PFSK-1 (cell line): Measurements from ENCODE around the gene RPP21.

Experiments
- FOXP2 ChIP-seq: optimal IDR thresholded peaks from 2 replicates; pipeline ENCODE3; 2011; ENCODE audit warnings: borderline replicate concordance, control low read depth, inconsistent platforms; ENCODE audit not compliant: insufficient read depth; ENCODE audit errors: extremely low read length, extremely low read depth
- POLR2AphosphoS5 ChIP-seq: IDR thresholded peaks from 2 replicates; pipeline ENCODE4 v1.6.1; 2012; ENCODE audit warnings: low read depth, mild to moderate bottlenecking, control low read depth, low read length, moderate library complexity
- REST ChIP-seq, 2 experiments: IDR thresholded peaks; 2 replicates each; pipeline versions ENCODE4 v1.6.1 to v1.8.0; 2011 to 2012; ENCODE audit warnings: low read depth in 2 of 2, low read length in 2 of 2, control low read depth in 1 of 2, inconsistent platforms in 1 of 2, mild to moderate bottlenecking in 1 of 2, moderate library complexity in 1 of 2; ENCODE audit not compliant: insufficient read depth in 1 of 2
- SIN3A ChIP-seq: IDR thresholded peaks from 2 replicates; pipeline ENCODE4 v1.6.1; 2012; ENCODE audit warnings: mild to moderate bottlenecking, low read length, moderate library complexity, borderline replicate concordance; ENCODE audit not compliant: insufficient read depth
- TAF1 ChIP-seq: IDR thresholded peaks from 2 replicates; pipeline ENCODE4 v1.6.1; 2012; ENCODE audit warnings: low read length, control low read depth, borderline replicate concordance; ENCODE audit not compliant: insufficient read depth

DNA sequence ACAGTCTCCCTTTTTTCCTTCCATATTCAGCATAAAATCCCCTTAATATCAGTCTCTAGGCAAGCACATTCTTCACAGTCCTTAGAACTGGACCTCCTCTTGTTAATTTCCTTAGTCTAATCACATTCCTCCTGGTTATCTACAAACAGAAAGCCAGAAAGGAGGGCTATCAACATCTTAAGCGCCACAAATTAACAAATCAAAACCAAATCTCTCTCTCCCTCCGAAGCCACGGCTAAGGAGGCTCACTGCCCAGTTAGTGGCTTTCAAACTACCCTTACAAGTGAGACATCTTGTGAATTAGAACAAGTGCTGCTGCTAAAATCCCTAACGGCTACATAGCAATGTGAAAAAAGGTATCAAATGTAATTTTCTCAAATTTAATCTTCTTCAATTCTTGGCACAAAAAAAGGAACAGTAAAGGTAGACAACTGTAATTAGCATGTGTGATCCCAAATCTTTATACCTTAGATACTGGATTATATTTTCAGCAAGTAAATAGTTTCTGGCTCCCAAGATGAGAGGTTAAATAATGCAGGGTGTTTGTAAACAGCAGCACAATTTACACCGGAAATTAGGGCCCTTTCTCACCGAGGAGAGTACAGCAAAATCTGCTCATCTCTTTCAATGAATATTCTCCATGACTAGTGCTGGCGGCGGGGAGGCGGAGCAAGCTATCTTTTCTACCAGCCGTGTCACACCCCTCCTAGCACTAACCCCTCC, 19.6 kb upstream of the RPP21 start:
- TF ChIP-seq REST (IDR thresholded peaks at IDR 0.05; ENCODE audit: insufficient read depth in 1 of 2, low read depth in 2 of 2, low read length in 2 of 2) (no peak), POLR2AphosphoS5 (no peak), SIN3A (no peak), TAF1 (no peak), FOXP2 (no peak)
